GM12874 (cell line): ENCODE measurements around the gene IGF2.

Experiments used
- TF ChIP-seq, protein P1 (sequence below): IDR thresholded peaks from 2 replicates; pipeline ENCODE4 v1.5.1; 2011; ENCODE audit warnings: low read depth, mild to moderate bottlenecking, control low read depth, low read length, moderate library complexity; ENCODE audit not compliant: insufficient read depth

Gene IGF2, protein sequence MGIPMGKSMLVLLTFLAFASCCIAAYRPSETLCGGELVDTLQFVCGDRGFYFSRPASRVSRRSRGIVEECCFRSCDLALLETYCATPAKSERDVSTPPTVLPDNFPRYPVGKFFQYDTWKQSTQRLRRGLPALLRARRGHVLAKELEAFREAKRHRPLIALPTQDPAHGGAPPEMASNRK

DNA sequence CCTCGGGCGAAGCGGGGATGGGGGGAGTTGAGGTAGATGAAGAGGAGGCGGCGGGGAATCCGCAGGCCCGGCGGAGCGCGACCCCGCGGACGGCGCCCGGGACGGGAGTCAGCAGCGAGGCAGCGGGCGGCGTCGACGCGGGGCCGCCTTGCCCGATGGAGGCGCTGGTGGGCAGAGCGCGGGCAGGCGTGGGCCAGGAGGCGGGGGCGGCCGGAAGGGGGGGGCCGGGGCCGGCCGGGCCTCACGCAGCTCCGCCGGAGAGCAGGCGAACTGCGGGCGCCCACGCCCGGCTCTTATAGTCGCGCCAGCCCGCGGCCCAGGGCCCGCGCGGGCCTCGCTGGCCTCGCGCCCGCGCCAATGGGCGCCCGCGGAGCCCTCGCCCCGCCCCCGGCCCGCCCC, at the start of gene IGF2:
IGF2 (minus strand) TSS at position 267 of the 399 bp plus-strand sequence. CDS start 3,866 bp downstream, outside the sequence.
- TF ChIP-seq, protein P1, sequence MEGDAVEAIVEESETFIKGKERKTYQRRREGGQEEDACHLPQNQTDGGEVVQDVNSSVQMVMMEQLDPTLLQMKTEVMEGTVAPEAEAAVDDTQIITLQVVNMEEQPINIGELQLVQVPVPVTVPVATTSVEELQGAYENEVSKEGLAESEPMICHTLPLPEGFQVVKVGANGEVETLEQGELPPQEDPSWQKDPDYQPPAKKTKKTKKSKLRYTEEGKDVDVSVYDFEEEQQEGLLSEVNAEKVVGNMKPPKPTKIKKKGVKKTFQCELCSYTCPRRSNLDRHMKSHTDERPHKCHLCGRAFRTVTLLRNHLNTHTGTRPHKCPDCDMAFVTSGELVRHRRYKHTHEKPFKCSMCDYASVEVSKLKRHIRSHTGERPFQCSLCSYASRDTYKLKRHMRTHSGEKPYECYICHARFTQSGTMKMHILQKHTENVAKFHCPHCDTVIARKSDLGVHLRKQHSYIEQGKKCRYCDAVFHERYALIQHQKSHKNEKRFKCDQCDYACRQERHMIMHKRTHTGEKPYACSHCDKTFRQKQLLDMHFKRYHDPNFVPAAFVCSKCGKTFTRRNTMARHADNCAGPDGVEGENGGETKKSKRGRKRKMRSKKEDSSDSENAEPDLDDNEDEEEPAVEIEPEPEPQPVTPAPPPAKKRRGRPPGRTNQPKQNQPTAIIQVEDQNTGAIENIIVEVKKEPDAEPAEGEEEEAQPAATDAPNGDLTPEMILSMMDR = no peak

DNA sequence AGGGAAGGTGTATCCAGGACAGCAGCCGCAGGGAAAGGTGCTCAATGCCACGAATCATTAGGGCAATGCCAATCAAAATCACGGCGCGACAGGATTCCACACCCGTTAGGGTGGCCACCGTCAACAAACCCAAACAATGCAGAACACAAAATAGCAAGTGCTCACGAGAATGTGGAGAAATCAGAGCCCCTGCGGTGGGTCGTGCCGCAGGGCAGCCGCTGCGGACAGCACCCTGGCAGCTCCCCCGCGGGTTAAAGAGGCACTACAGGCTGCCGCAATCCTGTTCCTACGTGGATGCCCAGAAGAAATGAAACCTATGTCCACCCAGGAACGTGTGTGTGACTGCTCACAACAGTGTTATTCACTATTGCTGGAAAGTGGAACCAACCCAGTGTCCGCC, 49.6 kb upstream of the IGF2 start:
- TF ChIP-seq, protein P1 = no peak

DNA sequence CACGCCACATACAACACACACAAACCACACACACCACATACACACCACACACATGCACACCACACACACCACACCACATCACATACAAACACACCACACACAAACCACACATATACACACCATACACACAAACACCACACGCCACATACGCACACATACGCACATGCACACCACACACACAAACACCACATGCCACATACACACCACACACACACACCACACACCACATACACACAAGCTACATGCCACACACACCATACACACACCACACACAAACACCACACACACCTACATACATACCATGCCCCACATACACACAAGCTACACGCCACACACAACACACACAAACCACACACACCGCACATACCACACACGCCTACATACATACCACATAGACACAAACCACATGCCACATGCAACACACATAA, 48.1 kb upstream of the IGF2 start:
- TF ChIP-seq, protein P1 = no peak

DNA sequence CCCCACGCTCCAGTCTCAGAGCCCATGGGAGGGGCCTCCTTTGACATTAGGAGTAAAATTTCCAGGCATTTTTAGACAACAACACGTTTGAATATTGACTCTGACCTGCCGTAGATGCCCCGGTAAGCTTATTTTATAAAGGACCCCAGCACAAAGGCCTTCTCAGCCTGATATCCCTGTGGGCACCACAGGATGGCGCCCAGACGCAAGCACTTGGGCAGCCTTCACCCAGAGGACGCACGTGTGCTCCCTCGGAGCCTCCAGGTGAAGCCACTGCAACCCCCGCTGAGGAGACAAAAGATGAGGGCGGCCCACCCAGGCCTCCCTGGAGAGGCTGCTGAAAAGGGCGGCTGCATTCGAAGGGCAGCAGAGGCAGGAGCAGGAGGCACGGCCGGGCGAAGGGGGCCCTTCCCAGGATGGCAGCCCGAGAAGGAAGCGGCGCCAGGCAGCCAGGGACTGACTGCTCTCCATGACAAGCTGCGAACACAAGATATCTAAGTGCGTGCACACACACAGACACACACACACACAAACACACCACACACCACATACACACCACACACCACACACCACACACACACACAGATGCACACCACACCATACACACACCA, 47.6 kb upstream of the IGF2 start:
- TF ChIP-seq, protein P1 = peak; percentile 54

DNA sequence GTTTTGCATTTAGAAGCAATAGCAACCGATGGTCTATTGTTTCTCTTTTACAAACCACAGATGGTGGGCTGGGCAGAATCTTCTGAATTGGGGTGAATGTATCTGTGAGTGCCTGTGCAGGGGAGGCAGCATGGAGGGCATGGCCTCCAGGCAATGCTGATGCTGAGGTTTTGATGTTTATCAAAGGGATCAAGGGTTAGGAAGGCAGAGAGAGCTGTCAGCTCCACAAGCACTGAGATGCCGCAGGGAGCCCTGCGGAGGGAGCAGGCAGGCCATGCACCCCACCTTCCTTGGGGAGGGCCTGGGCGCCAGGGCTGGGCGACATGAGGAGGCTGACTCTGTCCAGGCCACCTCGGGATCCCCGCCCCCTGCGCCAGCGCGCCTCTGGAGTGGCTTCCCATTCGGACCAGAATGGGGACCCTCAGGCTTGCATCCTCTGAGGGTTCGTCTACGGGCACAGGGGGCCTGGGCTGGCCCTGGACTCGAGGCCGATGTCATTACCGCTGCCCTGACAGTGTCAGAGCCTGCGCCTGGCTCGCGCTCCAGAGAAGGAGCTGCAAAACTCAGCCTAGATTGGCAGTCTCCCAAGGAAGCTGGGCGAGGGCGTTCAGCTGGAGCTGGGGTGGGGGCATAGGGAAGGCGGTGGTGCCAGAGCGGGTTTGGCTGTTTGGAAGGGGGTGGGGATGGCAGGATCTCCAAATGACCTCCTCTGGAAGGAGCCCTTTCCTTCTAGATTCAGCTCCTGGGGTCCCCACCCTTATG, 46.3 kb upstream of the IGF2 start:
- TF ChIP-seq, protein P1 = no peak

DNA sequence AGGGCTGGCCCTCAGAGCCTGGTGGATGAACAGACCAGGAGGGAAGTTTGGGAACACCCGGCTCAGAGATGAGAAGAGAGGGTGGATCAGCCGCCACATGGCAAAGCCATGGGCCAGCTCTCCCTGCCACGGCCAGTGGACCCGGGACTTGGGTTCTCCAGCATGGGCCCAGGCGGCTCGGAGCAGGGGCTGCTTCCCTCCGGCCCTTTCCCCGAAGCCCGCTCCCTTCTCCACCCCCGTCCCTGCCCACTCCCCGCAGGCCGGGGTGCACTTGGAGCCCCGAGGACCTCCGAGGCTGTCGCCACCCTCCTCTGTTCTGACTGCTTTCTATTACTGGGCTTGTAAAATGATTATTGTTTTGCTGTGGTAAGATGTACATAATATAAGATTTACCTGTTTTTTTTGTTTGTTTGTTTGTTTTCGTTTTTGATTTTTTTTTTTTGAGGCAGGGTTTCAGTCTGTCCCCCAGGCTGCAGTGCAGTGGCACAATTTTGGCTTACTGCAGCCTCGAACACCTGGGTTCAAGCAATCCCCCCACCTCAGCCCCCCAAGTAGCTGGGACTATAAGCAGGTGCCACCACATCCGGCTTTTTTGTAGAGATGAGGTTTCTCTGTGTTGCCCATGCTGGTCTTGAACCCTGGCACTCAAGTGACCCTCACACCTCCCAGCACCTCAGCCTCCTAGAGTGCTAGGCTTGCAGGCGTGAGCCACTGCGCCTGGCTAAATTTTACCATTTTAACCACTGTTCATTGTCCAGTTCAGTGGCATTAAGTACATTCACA, 43.7 kb upstream of the IGF2 start:
- TF ChIP-seq, protein P1 = no peak

DNA sequence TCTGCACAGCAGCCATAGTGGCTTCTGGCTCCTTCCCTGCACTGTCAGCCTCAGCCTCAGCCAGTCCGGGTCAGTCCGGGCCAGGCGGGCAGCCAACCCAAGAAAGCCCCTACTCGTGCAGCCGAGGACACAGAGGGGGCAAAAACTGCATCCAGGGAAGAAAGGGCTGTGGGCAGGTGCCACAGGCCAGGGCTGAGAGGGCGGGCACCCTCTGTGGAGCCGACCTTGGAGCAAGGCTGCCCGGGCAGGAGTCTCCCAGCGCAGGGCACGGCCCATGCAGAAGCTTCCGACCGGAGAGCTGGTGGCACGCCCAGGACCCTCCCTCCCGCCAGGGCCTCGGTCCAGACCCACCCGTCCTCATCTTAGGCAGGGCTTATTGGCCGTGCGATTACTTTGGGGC, 42.9 kb upstream of the IGF2 start:
- TF ChIP-seq, protein P1 = no peak
